ENCODE data around the gene MVK. TPM values are rescaled to one million over a fixed set of nuclear protein-coding genes. Genes with fewer than 3 reads are reported as not detected.

The MVK gene
- total RNA-seq, 1 experiment from 2014 or later = 19.2 TPM

GRCh38 chr12:109527489-109528123 lies 46.0 kb upstream of the MVK start:
- Mint-ChIP-seq H3K9me3 (no peaks in the 10 kb centered on the region), H3K27ac (peak overlapping the region in 2 of 3 experiments; percentile 66 to 88; a peak in 4 of 7 replicates), H3K27me3 (ENCODE audit: low read depth) (no peaks in the 10 kb centered on the region), H3K4me1 (peaks cover 20 to 54% of the 10 kb centered on the region in 2 experiments), H3K36me3 (ENCODE audit: insufficient read depth in 1 of 3, low read depth in 3 of 3) (peaks cover 4 to 24% (median 23%) of the 10 kb centered on the region in 3 experiments; a peak in 6 of 7 replicates), H3K4me3 (no peak overlapping the region)
- Histone ChIP-seq H4K91ac (ENCODE audit: insufficient read length, low read depth, low read length) (no peak overlapping the region), H3K4me2 (ENCODE audit: insufficient read depth, insufficient read length, low read length) (no peak overlapping the region), H3K23me2 (ENCODE audit: insufficient read length, low read depth, low read length, poor library complexity, severe bottlenecking) (no peaks in the 10 kb centered on the region), H2BK5ac (ENCODE audit: insufficient read length, low read length) (no peak overlapping the region), H3K14ac (ENCODE audit: insufficient read depth, low read length) (no peak overlapping the region), H4K5ac (ENCODE audit: insufficient read length, low read depth, low read length) (no peak overlapping the region), H3K79me2 (ENCODE audit: insufficient read depth, low read length) (no peaks in the 10 kb centered on the region), H4K8ac (replicated peaks; ENCODE audit: insufficient read length, low read depth, low read length) (no peak overlapping the region), H3K18ac (ENCODE audit: insufficient read length, low read depth, low read length) (no peak overlapping the region), H3K79me1 (ENCODE audit: insufficient read depth, low read depth, low read length, poor library complexity, severe bottlenecking) (no peaks in the 10 kb centered on the region), H2BK20ac (ENCODE audit: low read depth, low read length, poor library complexity, severe bottlenecking) (no peak overlapping the region), H2BK15ac (ENCODE audit: low read depth, low read length) (no peak overlapping the region), H3K23ac (ENCODE audit: insufficient read length, low read depth, low read length) (no peak overlapping the region), H3K4ac (ENCODE audit: low read depth, low read length) (no peak overlapping the region), H2AFZ (ENCODE audit: low read length) (no peak overlapping the region), H3K27me3 (ENCODE audit: insufficient read depth, low read length) (no peaks in the 10 kb centered on the region), H2BK12ac (ENCODE audit: insufficient read length, low read depth, low read length) (no peak overlapping the region), H3K56ac (ENCODE audit: insufficient read length, low read depth, low read length) (no peak overlapping the region), H4K20me1 (ENCODE audit: control insufficient read depth, insufficient read depth, insufficient read length) (no peaks in the 10 kb centered on the region), H2BK120ac (ENCODE audit: low read depth, low read length, poor library complexity, severe bottlenecking) (no peak overlapping the region), H3K9ac (ENCODE audit: extremely low read depth, insufficient read length, low read length) (no peak overlapping the region), H3T11ph (ENCODE audit: low read length) (no peak overlapping the region), H3K27ac (ENCODE audit: insufficient read length, low read depth, low read length) (no peak overlapping the region), H3K4me1 (ENCODE audit: insufficient read depth, low read length) (0 out of 2 replicates have a peak, but pooled peaks cover 4% of the 10 kb centered on the region), H3K9me3 (ENCODE audit: control insufficient read depth, low read depth, low read length) (no peaks in the 10 kb centered on the region), H2AK5ac (ENCODE audit: insufficient read length, low read length) (no peak overlapping the region)
- no CpG with 5 or more reads among the region's 8 CpGs for WGBS (ENCODE audit: extremely low coverage, insufficient read length, low lambda C conversion rate)
- no peak for DNase-seq
- no peak for TF ChIP-seq CTCF (conservative IDR thresholded peaks at IDR 0.05)

Measured in H9 (cell line).